GM06990 (cell line): ENCODE results near the gene OXA1L.
A peak's percentile ranks its signal among the peaks of the same experiment; 100 is the strongest.
"Not testable (repeated sequence)": the region's sequence is repeated elsewhere in the genome, so short reads cannot be mapped to it uniquely, and the experiment has no call there.

ENCODE experiments used
- DNase-seq: peaks from one replicate; pipeline ENCODE4 v3.0.0-alpha.2; 2011; ENCODE audit not compliant: insufficient read length; ENCODE audit errors: extremely low read depth
- H3K27me3 ChIP-seq: replicated peaks from 2 replicates; pipeline ENCODE4 v1.6.0; 2011; ENCODE audit warnings: low read length; ENCODE audit not compliant: control insufficient read depth, insufficient read depth
- H3K36me3 ChIP-seq: 2 replicates; pipeline ENCODE4 v1.5.1; 2011; ENCODE audit warnings: low read length; ENCODE audit not compliant: control insufficient read depth, insufficient read depth
- H3K4me3 ChIP-seq: replicated peaks from 2 replicates; pipeline ENCODE4 v1.5.1; 2011; ENCODE audit warnings: low read depth, mild to moderate bottlenecking, control low read depth, low read length
- CTCF ChIP-seq: IDR thresholded peaks from 2 replicates; pipeline ENCODE4 v1.5.1; 2011; ENCODE audit warnings: low read length, control low read depth, mild to moderate bottlenecking, inconsistent platforms; ENCODE audit not compliant: insufficient read depth, poor library complexity, severe bottlenecking

Gene OXA1L

DNA sequence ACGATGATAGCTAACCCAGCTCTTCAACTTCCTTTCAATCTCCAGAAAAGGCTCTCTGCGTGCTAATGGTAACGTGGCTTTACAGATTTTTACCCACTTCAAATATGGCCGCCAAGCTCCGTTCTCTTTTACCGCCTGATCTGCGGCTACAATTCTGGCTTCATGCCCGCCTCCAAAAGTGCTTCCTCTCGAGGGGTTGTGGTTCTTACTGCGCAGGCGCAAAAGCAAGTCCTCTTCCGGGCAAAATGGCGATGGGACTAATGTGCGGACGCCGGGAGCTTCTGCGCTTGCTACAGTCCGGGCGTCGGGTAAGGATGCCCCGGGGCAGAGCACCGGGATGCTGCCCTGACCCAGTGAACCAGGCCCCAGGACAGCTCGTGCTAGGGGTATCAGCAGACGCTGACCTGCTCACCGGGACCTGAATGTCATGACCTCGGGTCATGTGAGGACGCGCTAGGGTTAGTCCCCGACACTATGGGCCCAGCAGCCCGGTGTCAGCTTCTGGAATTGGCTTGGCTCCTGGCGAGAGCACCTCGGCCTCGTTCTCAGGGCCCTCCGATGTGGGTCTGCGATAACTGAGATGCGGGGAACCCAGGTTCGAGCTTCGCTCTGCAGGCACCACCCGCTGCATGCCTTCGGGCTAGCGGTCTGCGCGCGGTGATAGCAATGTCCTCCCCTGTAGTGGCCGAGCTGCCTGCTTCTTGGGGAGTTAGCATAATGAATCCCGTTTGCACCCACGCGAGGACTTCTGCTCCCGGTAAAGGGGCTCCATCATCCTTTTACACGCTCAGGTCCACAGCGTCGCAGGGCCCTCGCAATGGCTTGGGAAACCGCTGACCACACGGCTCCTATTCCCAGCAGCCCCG lies at the start of gene OXA1L:
Gene OXA1L, plus strand, starts transcription at position 232 of the 866 bp plus-strand sequence. Its CDS starts 14 bp downstream, at position 246.
- TF ChIP-seq CTCF: no peak
- Histone ChIP-seq H3K4me3 (peak within 1 kb of the TSS; percentile 95), H3K36me3 (peaks cover 21% of the 10 kb centered on the region), H3K27me3 (no peaks in the 10 kb centered on the region)
- peak; percentile 87 for DNase-seq

DNA sequence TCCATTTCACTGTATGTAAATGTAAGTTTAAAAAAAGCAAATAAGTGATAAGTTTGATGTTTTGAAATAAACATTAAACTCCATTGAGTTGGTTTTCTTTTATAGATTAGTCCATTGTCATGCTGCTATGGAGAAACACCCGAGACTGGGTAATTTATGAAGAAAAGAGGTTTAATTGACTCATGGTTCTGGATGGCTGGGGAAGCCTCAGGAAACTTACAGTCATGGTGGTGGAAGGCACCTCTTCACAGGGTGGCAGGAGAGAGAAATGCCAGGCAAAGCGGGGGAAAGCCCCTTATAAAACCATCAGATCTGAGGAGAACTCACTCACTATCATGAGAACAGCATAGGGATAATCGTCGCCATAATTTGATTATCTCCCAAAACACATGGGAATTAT lies 48.4 kb upstream of the OXA1L start:
- no peaks in the 10 kb centered on the region for H3K36me3 ChIP-seq
- no peak for TF ChIP-seq CTCF
- DNase-seq: no peak
- H3K27me3 ChIP-seq: no peaks in the 10 kb centered on the region
- no peak overlapping the region for H3K4me3 ChIP-seq

DNA sequence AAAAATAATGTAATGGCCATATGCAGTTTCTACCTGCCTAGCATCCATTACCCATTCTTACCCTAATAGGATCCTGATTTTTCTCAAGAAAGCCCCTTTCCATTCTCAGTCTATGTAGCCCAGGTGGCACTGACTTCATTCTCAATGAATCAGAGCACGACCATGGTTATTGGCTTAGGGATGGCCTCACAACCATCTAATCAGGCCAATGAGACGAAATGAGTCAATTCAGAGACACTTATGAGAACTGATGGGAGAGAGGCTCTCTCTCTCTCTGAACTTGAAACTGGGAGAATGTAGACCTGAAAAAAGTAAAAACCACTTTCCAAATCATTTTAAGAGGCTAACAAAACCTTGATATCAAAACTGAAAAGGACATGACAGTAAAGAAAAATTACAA lies 45.3 kb upstream of the OXA1L start:
- DNase-seq: no peak
- H3K4me3 ChIP-seq: no peak overlapping the region
- TF ChIP-seq CTCF: no peak
- H3K27me3 ChIP-seq: no peaks in the 10 kb centered on the region
- no peaks in the 10 kb centered on the region for H3K36me3 ChIP-seq

DNA sequence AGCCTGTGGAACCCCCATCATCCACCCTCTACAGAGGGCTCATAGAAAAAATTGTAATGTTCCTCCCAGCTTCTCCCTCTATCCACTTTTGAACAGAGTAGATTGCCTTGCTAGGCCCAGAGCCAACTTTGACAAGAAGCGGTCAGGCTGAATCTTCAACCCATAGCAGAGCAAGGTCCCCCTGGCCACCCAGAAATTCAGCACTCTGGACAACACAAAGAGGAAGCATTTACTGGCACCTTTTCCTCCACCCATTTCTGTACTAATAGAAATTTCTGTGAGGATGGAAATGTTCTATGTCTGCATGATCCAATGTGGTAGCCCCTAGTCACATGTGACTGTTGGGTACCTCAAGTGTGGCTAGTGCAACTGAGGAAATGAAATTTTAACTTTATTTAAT lies 42.7 kb upstream of the OXA1L start:
- DNase-seq: no peak
- no peaks in the 10 kb centered on the region for H3K27me3 ChIP-seq
- no peak for TF ChIP-seq CTCF
- H3K36me3 ChIP-seq: no peaks in the 10 kb centered on the region
- no peak overlapping the region for H3K4me3 ChIP-seq

DNA sequence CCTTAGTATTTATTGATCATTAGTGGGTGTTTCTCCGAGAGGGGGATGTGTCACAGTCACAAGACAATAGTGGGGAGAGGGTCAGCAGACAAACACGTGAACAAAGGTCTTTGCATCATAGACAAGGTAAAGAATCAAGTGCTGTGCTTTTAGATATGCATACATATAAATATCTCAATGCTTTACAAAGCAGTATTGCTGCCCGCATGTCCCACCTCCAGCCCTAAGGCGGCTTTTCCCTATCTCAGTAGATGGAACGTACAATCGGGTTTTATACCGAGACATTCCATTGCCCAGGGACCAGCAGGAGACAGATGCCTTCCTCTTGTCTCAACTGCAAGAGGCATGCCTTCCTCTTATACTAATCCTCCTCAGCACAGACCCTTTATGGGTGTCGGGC lies 41.6 kb upstream of the OXA1L start:
- H3K4me3 ChIP-seq, H3K36me3 ChIP-seq, H3K27me3 ChIP-seq, DNase-seq: not testable (repeated sequence)

GRCh38 chr14:22725374-22725773 lies 41.1 kb upstream of the OXA1L start:
- H3K27me3 ChIP-seq, DNase-seq, H3K36me3 ChIP-seq, H3K4me3 ChIP-seq: not testable (repeated sequence)
